ENCODE data around the gene OR2F2.

DNA sequence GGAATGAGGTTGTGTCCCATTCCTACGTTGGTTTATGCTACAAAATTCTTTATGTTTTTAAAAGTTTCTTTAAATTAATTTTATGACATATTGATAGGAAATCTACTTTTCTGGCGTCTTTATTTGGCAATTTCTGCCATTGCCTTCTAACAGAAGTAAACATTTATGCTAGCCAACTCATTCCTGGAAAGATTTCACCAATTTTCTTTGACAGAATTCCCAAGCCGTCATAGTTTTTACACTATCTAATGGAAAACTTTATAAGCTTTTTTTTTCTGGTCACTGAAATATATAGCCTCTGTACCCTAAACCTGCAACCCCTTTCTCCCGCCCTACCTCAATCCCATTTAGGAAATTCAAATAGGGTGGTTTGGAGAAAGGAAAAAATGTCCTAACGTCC is 26.9 kb upstream of the OR2F2 start:
- TF ChIP-seq CTCF (IDR thresholded peaks at IDR 0.05; ENCODE audit: low read length) (no peak), EZH2 (optimal IDR thresholded peaks at IDR 0.05; ENCODE audit: low read depth, low read length) (no peak)

Measured in MM.1S (cell line).